Liver (tissue), 9 donors: ENCODE results near the gene OR10A3. TPM values are rescaled to one million over a fixed set of nuclear protein-coding genes. Genes with fewer than 3 reads are reported as not detected.
"Not testable (repeated sequence)": the region's sequence is repeated elsewhere in the genome, so short reads cannot be mapped to it uniquely, and the experiment has no call there.

Source experiments
- DNase-seq: peaks from one replicate; pipeline ENCODE4 v3.0.0-alpha.2; 2017; ENCODE audit warnings: low spot score
- H3K27ac ChIP-seq, 2 donors: one replicate each; pipeline ENCODE4 v1.7.0; 2013; ENCODE audit warnings: inconsistent platforms in 2 of 2, low read length in 2 of 2, control low read depth in 1 of 2, low read depth in 1 of 2, mild to moderate bottlenecking in 1 of 2
- H3K27me3 ChIP-seq, 4 donors: one replicate each; pipeline versions ENCODE4 v1.6.1 to v1.7.0; 2013; ENCODE audit warnings: low read length in 3 of 4, inconsistent platforms in 1 of 4, mild to moderate bottlenecking in 1 of 4, moderate library complexity in 1 of 4; ENCODE audit not compliant: control insufficient read depth in 4 of 4, insufficient read depth in 4 of 4
- H3K36me3 ChIP-seq, 4 donors: one replicate each; pipeline versions ENCODE4 v1.6.1 to v1.7.0; 2013; ENCODE audit warnings: low read length in 3 of 4, mild to moderate bottlenecking in 3 of 4, low read depth in 1 of 4, moderate library complexity in 1 of 4; ENCODE audit not compliant: control insufficient read depth in 4 of 4, insufficient read depth in 3 of 4
- H3K4me1 ChIP-seq, 4 donors: one replicate each; pipeline versions ENCODE4 v1.6.1 to v1.7.0; 2013; ENCODE audit warnings: low read length in 3 of 4, mild to moderate bottlenecking in 3 of 4, moderate library complexity in 1 of 4; ENCODE audit not compliant: control insufficient read depth in 4 of 4, insufficient read depth in 4 of 4
- H3K4me3 ChIP-seq, 3 donors: one replicate each; pipeline versions ENCODE4 v1.6.1 to v1.7.0; 2013; ENCODE audit warnings: low read length in 3 of 3, control low read depth in 1 of 3, low read depth in 1 of 3, mild to moderate bottlenecking in 1 of 3
- H3K9ac ChIP-seq, 2 donors: one replicate each; pipeline ENCODE4 v1.7.0; 2013; ENCODE audit warnings: low read length in 2 of 2, mild to moderate bottlenecking in 2 of 2, moderate library complexity in 2 of 2, control low read depth in 1 of 2, low read depth in 1 of 2
- H3K9me3 ChIP-seq, 4 donors: one replicate each; pipeline versions ENCODE4 v1.6.1 to v1.7.0; 2013; ENCODE audit warnings: low read length in 3 of 4; ENCODE audit not compliant: control insufficient read depth in 4 of 4
- ATF3 ChIP-seq: IDR thresholded peaks from 2 replicates; pipeline ENCODE4 v1.6.1; 2016; ENCODE audit warnings: antibody characterized with exemption
- CTCF ChIP-seq: fragments of 150-350 bp; IDR thresholded peaks from 2 replicates; pipeline ENCODE4 v1.5.1; 2017; ENCODE audit warnings: improper control_type of control experiment, low read depth, low read length; ENCODE audit not compliant: missing input control
- EGR1 ChIP-seq, 2 donors: IDR thresholded peaks; 2 replicates each; pipeline ENCODE4 v1.6.1; 2016 to 2018; ENCODE audit warnings: antibody characterized with exemption in 2 of 2, low read depth in 2 of 2
- FOXA1 ChIP-seq: IDR thresholded peaks from 2 replicates; pipeline ENCODE4 v1.6.1; 2016; ENCODE audit warnings: antibody characterized with exemption
- FOXA2 ChIP-seq: IDR thresholded peaks from 2 replicates; pipeline ENCODE4 v1.6.1; 2016; ENCODE audit warnings: antibody characterized with exemption
- GABPA ChIP-seq, 2 donors: IDR thresholded peaks in 1 of 2; conservative IDR thresholded peaks in 1 of 2; 2 replicates each; pipeline ENCODE4 v1.6.1; 2016; ENCODE audit warnings: antibody characterized with exemption in 2 of 2, mild to moderate bottlenecking in 1 of 2, moderate library complexity in 1 of 2
- HNF4A ChIP-seq, 2 donors: conservative IDR thresholded peaks; 2 replicates each; pipeline ENCODE4 v1.6.1; 2016; ENCODE audit warnings: antibody characterized with exemption in 2 of 2, mild to moderate bottlenecking in 2 of 2
- HNF4G ChIP-seq: IDR thresholded peaks from 2 replicates; pipeline ENCODE4 v1.6.1; 2016; ENCODE audit warnings: antibody characterized with exemption
- JUND ChIP-seq, 2 donors: IDR thresholded peaks; 2 replicates each; pipeline ENCODE4 v1.6.1; 2016; ENCODE audit warnings: antibody characterized with exemption in 2 of 2
- MAX ChIP-seq: IDR thresholded peaks from 2 replicates; pipeline ENCODE4 v1.6.1; 2016; ENCODE audit warnings: antibody characterized with exemption
- RAD21 ChIP-seq, 2 donors: IDR thresholded peaks; 2 replicates each; pipeline ENCODE4 v1.6.1; 2016; ENCODE audit warnings: antibody characterized with exemption in 2 of 2, mild to moderate bottlenecking in 2 of 2
- REST ChIP-seq: IDR thresholded peaks from 2 replicates; pipeline ENCODE4 v1.6.1; 2016; ENCODE audit warnings: antibody characterized with exemption, mild to moderate bottlenecking
- TAF1 ChIP-seq: conservative IDR thresholded peaks from 2 replicates; pipeline ENCODE4 v1.6.1; 2016; ENCODE audit warnings: antibody characterized with exemption, mild to moderate bottlenecking
- YY1 ChIP-seq: IDR thresholded peaks from 2 replicates; pipeline ENCODE4 v1.6.1; 2016; ENCODE audit warnings: antibody characterized with exemption, mild to moderate bottlenecking
- ZBTB33 ChIP-seq: IDR thresholded peaks from 2 replicates; pipeline ENCODE4 v1.6.1; 2016; ENCODE audit warnings: antibody characterized with exemption
- WGBS: extraction: QIAGEN DNeasy Blood & Tissue Kit; methylation state at CpG from one replicate; pipeline ENCODE4 v1.1.7; 2013; 5-methylcytosine and 5-hydroxymethylcytosine counted together
- polyA plus RNA-seq, 2 donors: library from polyadenylated mRNA; stranded (reverse) in 1 of 2; unstranded in 1 of 2; fragments of 200-250 nt in 1 of 2; fragments of >200 nt in 1 of 2; fragmentation: Nextera tagmentation in 1 of 2; extraction: Ambion mirVana in 1 of 2; gene quantifications; one replicate each; pipeline versions ENCODE4 v1.2.1 to v1.2.3, GENCODE V29; 2013 to 2015
- total RNA-seq, 2 donors: library from RNA; depleted of rRNA; stranded (reverse); fragments of >200 nt; gene quantifications; one replicate each; pipeline ENCODE4 v1.2.3, GENCODE V29; 2014
- donor health status: healthy.
- donor health status: healthy.
- donor health status: healthy.
- donor health status: healthy.
- donor health status: healthy.

OR10A3 gene
- not detected for total RNA-seq
- not detected for polyA plus RNA-seq

- no peak for DNase-seq
- Histone ChIP-seq H3K36me3 (no peaks in the 10 kb centered on the region), H3K4me1 (no peaks in the 10 kb centered on the region), H3K27me3 (no peaks in the 10 kb centered on the region), H3K9ac (no peak within 1 kb of the TSS), H3K9me3 (peaks cover 2 to 12% (median 11%) of the 10 kb centered on the region in 4 donors), H3K27ac (no peak within 1 kb of the TSS), H3K4me3 (no peak within 1 kb of the TSS)
- WGBS, result 86% methylated on average over 2 of the region's 2 CpGs
- no peak for TF ChIP-seq JUND (IDR thresholded peaks at IDR 0.05)
- TF ChIP-seq GABPA (IDR thresholded peaks at IDR 0.05 in 1 of 2, conservative IDR thresholded peaks at IDR 0.05 in 1 of 2), result no peak
- TF ChIP-seq EGR1 (IDR thresholded peaks at IDR 0.05; ENCODE audit: low read depth in 2 of 2), result no peak
- TF ChIP-seq FOXA1, result no peak
- TF ChIP-seq REST, result no peak
- no peak for TF ChIP-seq TAF1
- TF ChIP-seq YY1, result no peak
Observed at GRCh38 chr11:7941608-7942007, at the start of gene OR10A3. TSS of gene OR10A3 (minus strand) at chr11:7941708. CDS start at chr11:7939520, 2,188 bp downstream.

- WGBS, result 7% methylated on average over 9 of the region's 13 CpGs
- peak overlapping the region in 1 of 2 donors; percentile 49 for H3K27ac ChIP-seq
Observed at GRCh38 chr11:7987560-7987883, 46.0 kb upstream of the OR10A3 start.

GRCh38 chr11:7986768-7987559 is 45.5 kb upstream of the OR10A3 start, which contains the start of gene EIF3F:
TSS of gene EIF3F (plus strand) at chr11:7987337. CDS start at chr11:7987353, 16 bp downstream.
- peaks cover 0 to 6% (median 2%) of the 10 kb centered on the region in 4 donors for H3K36me3 ChIP-seq
- H3K4me1 ChIP-seq, result peaks cover 4 to 30% (median 24%) of the 10 kb centered on the region in 4 donors
- H3K9me3 ChIP-seq, result no peaks in the 10 kb centered on the region
- H3K27ac ChIP-seq, result peak within 1 kb of the TSS; percentile 41 to 49
- 1% methylated on average over 47 of the region's 47 CpGs for WGBS
- H3K27me3 ChIP-seq, result no peaks in the 10 kb centered on the region
- H3K9ac ChIP-seq, result peak within 1 kb of the TSS; percentile 31 to 97
- H3K4me3 ChIP-seq, result peak within 1 kb of the TSS; percentile 71 to 99 (median 96)
- DNase-seq, result peak; percentile 87
- TF ChIP-seq ATF3, result peak; percentile 57
- TF ChIP-seq ZBTB33, result peak; percentile 66
- TF ChIP-seq CTCF, result peak; percentile 91
- TF ChIP-seq TAF1, result no peak
- TF ChIP-seq RAD21 (IDR thresholded peaks at IDR 0.05), result peak; percentile 98
- TF ChIP-seq GABPA (IDR thresholded peaks at IDR 0.05 in 1 of 2, conservative IDR thresholded peaks at IDR 0.05 in 1 of 2), result peak; percentile 92 to 97
- peak; percentile 76 for TF ChIP-seq MAX
- peak; percentile 82 to 87 for TF ChIP-seq JUND (IDR thresholded peaks at IDR 0.05)
- peak; percentile 97 for TF ChIP-seq YY1
- peak; percentile 44 to 69 for TF ChIP-seq HNF4A (conservative IDR thresholded peaks at IDR 0.05)
- no peak for TF ChIP-seq FOXA1
- TF ChIP-seq HNF4G, result no peak
- no peak for TF ChIP-seq FOXA2

More at GRCh38 chr11:7987560-7987883, 46.0 kb upstream of the OR10A3 start:
- Histone ChIP-seq H3K9ac (peak overlapping the region; percentile 31 to 97), H3K36me3 (peaks cover 4 to 11% (median 7%) of the 10 kb centered on the region in 4 donors), H3K4me1 (peaks cover 4 to 30% (median 24%) of the 10 kb centered on the region in 4 donors), H3K4me3 (peak overlapping the region; percentile 71 to 99 (median 96))
- not testable (repeated sequence) for DNase-seq, H3K9me3 ChIP-seq, H3K27me3 ChIP-seq
